ENCODE data around the gene PCNX2.

- TF ChIP-seq ZNF274 (IDR thresholded peaks at IDR 0.05; ENCODE audit: low read depth, low read length) (no peak), YY1 (IDR thresholded peaks at IDR 0.05; ENCODE audit: insufficient read depth, insufficient read length) (no peak), SUZ12 (IDR thresholded peaks at IDR 0.05; ENCODE audit: extremely low read depth, insufficient read depth, insufficient read length) (no peak)
Observed at GRCh38 chr1:233065685-233066084, 229.8 kb downstream of the PCNX2 start.
